CD1c-positive myeloid dendritic cell (primary cell): ENCODE measurements around the gene KIF21A.
A peak's percentile ranks its signal among the peaks of the same experiment; 100 is the strongest.

Source experiments
- DNase-seq: peaks from one replicate; pipeline ENCODE4 v3.0.0-alpha.2; 2016; ENCODE audit errors: extremely low spot score

KIF21A gene

DNA sequence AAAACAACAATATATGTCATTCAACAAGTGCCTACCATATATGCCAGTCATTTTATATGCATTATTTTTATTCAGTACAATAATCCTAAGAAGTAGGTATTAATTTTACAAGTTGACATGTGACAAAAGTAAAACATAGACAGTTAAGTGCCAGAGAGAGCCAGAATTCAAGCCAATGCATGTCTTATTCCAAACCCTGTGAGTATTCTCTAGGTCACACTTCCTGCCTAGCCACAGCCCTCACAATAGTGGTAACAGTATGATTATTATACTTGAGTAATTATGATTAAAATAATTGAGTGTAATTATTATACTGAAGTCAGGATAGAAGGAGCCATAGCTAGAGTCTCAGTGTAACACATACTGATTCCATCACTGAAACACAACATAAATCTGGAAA, 52.2 kb downstream of the KIF21A start:
- DNase-seq = no peak

DNA sequence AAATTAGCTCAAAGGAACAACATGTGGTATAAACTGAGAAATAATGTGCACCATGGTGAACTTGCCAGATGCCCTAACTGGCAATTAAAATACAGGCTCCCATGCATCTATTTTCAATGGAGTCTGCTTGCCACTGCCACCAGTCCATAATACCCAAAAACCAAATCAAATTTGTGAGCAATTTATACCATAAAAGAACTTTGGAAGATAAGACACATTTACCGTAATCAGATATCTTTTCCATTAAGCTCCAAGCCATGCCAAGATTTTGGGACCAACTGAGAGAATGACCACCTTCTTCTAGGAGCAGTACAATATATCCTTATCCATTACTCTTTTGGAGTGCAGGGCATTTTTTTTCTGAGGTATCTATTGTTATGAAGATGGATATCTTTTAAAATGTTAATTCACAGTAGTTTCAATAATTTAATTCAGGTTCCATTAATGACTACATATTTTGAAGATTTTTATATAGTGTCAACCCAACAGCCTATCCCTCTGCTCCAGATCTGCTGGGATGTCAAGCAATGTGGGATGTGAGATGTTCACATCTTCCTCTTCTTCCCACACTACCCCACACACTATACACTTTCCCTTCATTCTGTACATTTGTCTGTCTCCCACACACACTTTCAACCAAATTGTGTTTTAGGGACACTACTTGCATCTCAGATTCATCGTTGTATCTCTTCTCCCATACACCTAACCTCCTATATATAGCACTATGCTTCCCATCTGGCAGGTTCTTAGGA, 53.3 kb downstream of the KIF21A start:
- DNase-seq = no peak

DNA sequence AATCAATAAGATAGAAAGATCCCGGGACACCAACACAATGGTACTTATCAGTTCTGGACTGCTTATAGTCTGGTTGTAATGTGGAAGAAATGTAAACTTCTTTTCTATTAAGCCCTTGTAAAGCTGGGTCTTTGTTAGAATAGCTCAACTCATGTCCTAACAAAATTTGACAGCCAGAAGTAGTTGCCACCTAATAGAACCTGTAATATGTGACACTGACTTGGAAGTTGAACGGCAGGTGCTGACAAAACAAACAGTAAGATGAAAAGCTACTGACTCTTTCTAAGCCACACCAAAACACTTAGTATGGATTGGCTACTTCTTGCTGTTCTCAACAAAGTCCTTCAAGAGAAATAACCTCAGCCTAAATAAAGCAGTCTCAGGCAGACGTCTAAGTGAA, 56.6 kb downstream of the KIF21A start:
- DNase-seq = no peak

DNA sequence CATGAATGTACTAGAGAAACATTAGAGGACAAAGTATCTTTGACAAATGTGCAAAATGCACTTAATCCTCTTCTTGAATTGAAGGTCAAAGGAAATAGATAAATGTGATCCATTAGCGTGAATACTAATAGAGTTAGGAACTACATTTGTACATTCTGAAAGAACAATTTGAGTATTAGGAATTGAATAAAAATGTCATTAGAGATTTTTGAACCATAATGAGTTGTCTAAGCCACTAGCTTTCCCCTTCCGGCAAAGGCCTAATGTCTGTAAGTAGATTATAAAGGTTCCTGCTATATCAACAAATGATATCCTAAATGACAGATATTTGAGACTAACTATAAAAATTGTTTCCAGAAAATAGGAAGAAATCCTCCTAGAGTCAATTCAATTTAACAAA, 59.8 kb downstream of the KIF21A start:
- no peak for DNase-seq

DNA sequence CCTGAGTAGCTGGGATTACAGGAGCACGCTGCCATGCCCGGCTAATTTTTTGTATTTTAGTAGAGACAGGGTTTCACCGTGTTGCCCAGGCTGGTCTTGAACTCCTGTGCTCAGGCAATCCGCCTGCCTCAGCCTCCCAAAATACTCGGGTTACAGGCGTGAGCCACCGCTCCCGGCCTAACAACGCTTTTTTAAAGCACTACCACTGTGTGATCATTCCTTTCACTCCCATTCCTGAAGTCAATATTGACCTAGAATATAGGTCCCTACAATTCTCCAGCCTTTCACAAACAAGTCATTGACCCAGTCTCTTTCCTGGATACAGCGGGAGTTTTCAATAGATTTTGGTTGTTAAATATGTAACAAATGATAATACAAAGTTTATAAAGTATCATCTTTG, 62.8 kb downstream of the KIF21A start:
- DNase-seq = no peak

DNA sequence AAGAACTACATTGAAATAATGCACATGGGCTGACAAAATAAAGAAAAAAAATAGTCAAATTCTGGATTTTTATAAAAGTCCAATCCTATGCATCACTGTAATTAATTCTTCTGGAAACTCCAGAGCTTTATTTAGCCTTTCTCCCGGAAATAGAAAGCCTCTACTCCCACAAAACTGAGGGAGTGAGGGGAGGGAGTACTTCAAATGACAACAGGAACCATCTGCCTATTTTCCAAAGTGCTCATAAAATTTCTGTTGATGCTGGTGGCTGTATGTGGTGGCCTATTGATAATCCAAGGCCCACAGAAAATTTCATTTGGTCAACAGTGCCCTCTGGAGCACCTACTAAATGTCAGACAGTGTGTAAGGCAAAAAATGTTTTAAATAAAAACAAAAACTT, 64.6 kb downstream of the KIF21A start:
- no peak for DNase-seq

DNA sequence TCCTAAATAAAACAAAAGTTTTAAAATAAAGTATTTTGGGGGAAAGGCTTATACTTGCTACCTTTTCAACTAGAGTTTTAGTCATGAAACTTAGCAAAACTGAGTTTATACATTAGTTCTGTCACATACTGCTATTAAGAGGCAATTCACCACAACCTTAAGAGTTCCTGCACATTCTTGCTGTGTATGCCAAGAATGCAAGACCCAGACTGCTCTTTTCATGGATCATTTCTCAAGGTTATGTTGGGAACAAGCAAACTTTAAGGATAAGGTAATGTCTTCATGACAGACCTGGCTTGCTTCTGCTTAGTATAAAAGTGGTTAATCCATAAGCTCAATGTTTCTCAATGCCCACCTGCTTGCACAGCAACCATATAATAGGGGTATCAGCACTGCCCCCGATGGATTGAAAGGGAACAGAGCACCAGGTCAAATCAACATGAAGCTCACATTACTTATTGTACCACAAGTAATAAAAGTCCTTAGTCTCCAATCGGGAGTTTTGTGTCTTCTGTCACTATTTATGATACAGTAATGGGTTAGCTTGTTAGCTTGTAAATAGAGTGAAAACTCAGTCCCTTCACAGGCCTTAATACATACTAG, 67.6 kb downstream of the KIF21A start:
- DNase-seq = no peak

DNA sequence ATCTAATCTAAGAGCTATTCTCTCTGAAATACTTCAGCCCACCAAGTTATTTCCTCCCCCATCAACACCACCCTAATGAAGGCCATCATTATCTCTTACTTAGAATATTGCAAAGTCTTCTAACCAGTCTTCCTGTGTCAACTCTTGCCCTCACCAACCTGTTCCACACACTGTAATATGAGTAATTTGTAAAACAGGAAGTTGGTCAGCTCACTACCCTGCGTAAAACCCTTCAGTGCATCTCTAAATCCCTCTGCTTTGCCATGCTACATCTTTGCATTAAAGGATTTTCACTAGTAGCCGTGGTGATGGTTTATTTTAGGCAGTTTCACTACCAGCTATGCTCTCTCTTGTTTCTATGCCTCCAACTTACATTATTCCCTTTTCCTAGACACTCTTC, 70.0 kb downstream of the KIF21A start:
- no peak for DNase-seq

DNA sequence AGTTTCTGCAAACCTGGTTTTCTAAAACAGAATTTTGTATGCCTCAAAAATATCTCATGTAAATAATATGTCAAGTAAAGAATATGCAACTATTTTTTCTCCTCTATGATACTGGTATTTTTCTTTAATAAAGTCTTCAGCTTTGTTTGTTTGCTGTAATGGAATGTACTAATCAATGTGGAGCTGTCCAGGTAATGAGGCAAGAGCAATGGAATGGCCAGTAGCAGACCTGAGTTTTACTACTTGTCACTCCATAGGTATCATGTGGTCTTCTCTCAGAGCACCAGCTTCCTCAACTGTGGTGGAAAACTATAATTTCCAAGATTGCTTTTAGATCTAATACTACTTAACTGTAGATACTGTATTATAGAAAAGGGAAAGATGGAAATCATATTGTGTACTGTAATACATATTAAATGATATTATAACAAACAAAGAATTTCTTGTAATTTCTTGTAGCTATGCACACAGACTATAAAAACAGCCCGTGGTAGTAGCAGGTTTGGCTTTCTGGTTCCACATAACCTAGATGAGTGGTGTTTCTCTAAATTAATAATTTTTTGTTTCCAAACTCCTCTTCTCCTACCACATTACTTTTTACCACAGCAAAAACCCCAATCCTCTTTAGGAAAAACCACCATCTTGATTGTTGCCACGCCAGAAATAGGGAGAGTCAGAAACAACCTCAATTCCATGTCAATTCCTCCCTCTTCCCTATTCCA, 70.6 kb downstream of the KIF21A start:
- no peak for DNase-seq

DNA sequence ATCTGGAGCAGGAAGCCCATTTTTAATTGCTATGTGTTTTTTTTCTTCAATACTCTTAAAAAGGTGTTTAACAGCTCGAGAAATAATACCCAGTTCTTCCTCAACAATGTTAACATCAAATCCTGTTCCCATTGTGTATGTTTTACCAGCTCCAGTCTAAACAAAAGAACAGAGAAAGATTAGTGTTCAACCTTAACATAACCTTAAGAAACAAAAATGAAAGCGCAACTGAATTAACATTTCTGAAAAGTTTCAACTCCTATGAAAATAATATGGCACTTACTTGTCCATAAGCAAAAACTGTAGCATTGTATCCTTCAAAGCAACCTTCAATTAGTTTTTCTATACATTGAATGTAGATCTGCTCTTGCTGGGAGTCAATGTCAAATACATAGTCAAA, 73.2 kb downstream of the KIF21A start:
- no peak for DNase-seq

DNA sequence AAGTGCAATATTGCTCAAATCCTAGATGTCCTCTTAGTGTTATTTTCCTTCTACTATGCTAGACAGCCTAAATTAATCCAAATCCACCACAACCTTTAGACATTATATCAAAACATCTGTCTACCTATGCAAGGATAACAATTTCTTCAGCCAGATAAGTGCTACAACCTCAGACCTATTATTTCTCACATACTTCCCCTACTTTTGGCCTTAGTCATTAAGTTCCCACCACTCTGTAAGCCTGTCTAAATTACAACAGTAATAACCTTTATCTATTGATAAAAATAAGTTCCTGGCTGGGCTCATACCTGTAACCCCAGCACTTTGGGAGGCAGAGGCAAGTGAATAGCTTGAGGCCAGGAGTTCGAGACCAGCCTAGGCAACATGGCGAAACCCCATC, 74.0 kb downstream of the KIF21A start:
- DNase-seq = no peak

DNA sequence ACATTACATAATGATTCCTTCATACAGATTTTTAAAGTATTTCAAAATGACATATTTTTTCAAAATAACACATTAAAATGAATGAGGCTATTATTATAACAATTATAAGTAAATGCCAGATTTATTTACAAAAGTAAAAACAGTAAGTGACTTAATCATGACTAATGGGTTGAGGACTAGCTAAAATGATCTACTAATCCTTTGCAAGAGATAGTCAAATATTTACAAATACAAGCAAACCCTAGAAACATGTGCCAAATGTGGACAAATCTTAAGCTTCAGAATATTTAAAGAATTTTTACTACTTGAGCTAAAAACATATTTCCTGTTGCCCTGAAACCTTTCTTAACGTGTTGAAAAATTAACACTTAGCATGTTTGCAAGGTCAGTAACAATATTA, 74.8 kb downstream of the KIF21A start:
- no peak for DNase-seq

DNA sequence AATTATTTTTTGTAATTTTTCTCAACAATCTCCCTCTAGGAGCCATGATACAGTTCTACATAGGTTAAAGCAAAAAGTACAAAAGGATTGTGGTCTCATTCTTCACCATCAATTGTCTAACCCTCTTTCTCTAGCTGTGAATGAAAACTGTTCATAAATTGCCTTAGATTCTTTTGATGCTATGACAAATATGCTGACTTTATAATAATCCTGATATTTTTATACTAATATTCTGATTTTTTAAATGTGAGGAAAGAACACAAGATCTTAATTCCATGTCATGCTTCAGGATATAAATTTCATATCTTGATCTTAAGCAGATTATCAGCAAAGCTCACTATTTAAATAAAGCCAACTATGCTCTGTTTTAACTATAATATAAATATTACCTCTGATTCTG, 75.4 kb downstream of the KIF21A start:
- DNase-seq = no peak

DNA sequence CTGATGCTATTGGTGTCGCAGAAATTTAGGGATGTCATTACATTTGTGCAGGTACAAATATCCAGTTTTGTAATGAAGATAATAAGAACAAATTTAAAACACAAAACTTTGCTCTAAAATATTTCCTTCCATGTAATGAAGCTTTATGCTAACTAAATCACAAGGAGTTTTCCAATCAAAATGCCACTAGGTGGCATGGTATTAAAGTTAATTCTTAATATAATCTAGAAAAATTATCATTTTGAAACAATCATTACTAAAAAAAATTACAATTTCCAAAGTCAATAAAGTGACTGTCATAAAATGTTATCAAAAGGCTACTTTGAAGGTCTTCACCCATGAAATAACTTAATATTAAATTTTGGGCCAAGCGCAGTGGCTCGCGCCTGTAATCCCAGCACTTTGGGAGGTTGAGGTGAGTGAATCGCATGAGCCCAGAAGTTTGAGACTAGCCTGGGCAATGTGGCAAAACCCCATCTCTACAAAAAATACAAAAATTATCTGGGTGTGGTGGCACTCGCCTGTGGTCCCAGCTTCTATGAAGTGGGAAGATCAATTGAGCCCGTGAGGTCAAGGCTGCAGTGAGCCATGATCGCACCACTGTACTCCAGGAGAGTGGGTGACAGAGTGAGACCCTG, 77.4 kb downstream of the KIF21A start:
- no peak for DNase-seq

DNA sequence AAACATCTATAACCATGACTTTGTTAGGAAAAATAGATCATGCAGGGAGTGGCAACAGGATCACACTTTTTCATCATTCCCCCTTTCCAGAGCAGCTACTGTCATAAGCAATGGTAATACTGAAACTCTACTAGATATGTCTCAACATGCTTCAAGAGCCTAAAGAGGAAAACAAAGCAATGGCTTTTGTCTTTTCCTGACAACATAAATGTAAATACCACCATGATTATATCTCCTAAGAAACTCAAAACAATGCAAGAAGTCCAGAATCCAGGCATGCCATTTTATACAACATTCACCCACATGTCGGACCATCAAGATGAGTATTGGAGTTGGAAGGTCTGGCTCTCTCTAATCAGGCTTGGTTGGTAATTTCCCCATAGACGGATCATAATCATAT, 78.7 kb downstream of the KIF21A start:
- DNase-seq = no peak

DNA sequence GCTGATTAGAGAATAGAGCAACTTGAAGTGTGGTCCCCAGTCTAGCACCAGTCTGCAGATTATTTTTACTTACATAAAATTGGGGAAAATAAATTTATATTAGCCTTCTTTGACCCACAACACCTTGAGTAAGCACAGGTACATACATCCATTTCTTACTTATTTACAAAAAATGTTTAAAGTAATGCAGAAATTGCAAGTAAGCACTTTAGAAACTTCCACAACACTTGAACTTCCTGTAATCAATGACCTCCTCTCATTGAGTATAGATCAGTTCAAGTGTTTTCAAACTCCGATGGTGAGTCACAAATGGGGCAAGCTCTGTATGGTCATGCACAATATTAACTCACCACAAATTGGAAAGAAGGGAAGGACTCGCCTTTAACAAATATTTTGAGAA, 83.3 kb downstream of the KIF21A start:
- DNase-seq = no peak

DNA sequence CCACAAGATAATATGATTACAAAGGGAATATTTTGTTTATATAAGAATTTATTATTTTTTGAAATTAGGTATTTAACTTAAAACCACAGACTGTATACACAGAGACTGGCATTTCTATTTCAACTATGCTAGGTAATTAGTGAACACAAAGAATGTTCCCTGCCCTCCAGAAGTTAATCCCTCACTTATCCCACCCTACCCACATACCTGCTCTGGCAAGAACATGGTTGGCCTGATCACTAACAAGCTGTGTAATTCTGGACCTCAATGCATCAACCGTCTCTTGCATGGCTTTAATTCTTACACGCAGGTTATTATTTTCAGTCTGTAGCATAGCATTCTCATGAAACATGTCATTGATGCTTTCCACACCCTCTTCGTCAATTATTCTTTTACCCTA, 85.9 kb downstream of the KIF21A start:
- DNase-seq = no peak

DNA sequence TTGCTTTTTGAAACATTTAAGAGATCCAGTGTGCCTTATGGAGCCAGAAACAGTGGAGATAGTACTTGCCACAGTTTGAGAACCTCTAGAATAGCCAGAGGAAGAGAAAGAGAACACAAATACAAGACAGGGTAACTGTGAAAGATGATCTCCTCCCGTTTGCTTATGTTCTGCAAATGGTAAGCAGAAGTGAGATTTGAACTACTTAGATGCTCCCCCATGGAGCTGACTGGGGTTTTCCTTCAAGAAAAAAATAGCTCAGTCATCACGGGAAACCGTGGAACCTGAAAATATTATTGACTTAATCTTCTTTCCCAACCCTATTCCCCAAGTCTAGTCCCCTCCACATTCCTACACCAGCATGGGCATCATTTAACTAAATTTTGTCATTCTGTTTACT, 87.1 kb downstream of the KIF21A start:
- DNase-seq = no peak

DNA sequence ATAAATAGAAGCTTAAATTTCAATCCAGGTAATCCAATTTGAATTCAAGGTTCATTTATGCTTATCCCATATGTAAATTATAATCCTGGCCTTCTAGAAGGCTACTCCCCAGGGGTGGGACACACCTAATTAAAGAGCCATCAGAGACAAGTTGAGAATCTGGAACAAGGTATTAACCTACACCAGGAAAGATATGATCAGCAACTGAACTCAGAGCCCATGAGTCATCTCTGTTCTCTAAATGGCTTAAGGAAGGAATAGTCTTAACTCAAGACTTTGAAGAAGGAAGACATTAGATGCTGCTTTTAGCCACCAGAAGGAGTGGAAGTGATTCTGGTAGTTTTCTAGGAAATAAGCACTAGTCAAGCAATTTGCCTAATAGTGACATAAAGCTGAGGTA, 88.0 kb downstream of the KIF21A start:
- no peak for DNase-seq

DNA sequence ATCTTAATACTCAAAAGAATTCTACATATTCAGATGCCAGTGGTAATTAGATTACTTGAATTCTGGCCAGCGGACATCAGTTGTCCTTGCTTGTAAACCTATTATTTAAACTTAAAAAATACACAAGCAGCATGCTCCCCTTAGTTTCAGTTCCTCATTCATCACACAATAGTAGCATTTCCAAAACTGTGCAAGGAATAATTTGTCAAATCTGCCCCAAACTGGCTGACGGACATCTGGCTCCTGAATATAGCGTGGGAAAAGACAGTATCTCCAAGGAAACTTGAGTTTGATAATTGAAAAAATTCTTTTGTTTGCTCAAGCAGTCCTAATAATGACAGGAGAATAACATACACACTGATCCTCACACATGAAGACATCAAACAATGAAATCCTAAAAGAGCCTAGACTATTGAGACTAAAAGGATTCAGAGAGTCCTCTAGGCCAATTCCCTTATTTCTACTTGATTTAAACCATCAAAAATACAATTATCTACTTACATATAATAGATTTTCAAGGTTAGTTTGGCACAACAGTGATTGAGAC, 90.4 kb downstream of the KIF21A start:
- peak; percentile 12 for DNase-seq

DNA sequence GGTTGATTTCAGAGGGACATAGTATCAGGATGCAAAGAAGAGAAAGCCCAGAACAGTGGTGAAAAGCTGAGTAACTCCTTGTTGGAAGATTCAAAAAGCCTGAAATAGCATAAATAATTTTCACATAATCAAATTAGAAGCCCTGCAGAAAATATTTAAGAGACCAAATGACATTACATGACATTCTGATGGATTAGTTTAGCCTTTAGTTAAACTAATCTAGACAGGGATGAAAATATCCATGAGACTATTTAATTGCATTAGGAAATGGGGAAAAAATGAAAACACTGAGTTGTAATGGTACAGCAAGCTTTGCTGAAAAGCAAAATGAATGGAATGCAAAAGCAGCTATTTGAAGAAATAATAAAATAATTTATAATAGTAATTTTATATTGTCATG, 91.8 kb downstream of the KIF21A start:
- no peak for DNase-seq

DNA sequence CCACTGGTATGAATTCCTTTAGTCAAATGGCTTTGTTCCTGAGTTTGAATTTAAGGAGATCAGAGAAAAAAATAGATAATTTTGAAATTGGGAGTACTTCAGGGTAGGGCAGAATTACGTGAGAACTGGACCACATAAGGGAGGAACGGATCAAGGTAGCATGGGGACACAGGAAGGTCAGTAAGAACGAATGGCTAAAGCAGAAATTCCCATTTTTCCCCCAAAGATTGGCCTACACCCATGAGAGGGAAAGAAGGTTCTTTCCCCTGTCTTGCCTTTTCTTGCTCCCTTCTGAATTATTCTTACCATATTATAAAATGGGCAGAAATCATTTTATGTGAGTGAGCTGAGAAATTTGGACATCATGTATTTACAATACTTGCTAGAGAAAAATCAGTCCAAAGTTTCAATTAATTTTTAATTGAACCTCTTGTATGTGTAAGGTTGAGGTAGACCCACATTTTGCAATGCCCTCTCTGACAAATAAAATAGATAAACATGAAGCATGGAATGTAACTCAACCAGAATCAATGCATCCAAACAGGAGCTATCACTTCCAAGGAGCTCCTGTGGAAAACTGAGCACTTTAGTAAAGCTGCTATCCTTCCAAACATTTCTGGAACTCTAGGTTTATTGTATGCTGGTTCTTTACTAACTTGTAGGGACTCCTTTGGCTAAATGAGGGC, 93.8 kb downstream of the KIF21A start:
- DNase-seq = no peak
